GM21717 (cell line): Measurements from ENCODE around the gene MTHFD1.
A peak's percentile ranks its signal among the peaks of the same experiment; 100 is the strongest.
"Not testable (repeated sequence)": the region's sequence is repeated elsewhere in the genome, so short reads cannot be mapped to it uniquely, and the experiment has no call there.

Experiments
- ATAC-seq: cut with Tn5 transposase; IDR thresholded peaks from one replicate; pipeline ENCODE4 v1.9.1; 2021; ENCODE audit warnings: mild to moderate bottlenecking, moderate library complexity; ENCODE audit not compliant: unreplicated experiment

Gene MTHFD1

DNA sequence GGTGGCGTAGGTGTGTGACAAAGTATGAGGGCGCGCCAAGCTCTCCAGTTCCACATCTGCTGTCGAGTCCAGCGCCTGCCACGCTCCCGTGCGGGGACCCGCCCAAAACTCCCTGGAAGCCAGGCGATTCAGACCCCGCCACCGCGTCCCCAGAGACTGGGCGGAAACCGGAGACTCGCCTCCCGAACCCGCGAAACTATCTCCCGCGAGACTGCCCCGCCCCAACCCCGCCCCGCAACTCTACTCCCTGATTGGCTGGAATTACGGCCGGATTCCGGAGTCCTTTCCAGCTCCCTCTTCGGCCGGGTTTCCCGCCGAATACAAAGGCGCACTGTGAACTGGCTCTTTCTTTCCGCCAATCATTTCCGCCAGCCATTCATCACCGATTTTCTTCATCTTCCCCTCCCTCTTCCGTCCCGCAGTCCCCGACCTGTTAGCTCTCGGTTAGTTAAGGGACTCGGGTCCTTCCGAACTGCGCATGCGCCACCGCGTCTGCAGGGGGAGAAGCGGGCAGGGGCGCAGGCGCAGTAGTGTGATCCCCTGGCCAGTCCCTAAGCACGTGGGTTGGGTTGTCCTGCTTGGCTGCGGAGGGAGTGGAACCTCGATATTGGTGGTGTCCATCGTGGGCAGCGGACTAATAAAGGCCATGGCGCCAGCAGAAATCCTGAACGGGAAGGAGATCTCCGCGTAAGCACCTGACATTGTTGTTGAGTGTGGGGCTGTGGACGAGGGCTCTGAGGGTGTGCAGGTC is at the start of gene MTHFD1:
Gene MTHFD1, plus strand, starts transcription at position 572 of the 751 bp plus-strand sequence. Its CDS starts 75 bp downstream, at position 647.
- ATAC-seq = peak; percentile 79

DNA sequence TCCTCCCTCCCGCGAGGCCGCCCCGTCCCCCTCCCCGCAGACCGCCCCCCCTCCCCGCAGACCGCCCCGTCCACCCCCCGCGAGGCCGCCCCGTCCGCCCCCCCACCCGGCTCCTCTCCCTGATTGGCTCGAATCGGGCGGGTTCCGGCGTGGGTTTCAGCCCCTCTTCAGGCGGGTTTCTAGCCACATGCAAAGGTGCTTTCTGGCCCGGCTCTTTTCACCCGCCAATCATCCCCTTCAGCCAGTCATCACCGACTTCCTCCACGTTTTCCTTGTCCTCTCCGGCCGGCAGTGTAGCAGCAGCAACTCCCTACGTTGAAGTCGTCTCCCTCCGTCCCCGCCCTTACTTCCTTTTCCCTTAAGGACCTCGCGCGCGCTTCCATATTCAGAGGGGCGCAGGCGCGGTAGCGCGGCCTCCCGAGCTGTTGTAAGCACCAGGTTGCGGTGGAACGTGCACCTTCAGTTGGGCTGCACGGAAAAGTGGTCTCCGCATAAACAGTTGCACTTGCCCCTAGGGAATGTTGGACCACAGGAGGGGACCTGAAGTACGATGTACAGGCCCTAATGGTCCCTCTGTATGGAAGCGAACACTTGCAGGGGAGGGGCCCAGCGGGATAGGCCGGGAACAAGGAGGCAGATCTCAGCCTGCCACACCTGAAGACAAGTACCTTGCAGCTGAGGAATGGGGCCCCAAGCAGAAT is 49.4 kb upstream of the MTHFD1 start:
- peak; percentile 89 for ATAC-seq

DNA sequence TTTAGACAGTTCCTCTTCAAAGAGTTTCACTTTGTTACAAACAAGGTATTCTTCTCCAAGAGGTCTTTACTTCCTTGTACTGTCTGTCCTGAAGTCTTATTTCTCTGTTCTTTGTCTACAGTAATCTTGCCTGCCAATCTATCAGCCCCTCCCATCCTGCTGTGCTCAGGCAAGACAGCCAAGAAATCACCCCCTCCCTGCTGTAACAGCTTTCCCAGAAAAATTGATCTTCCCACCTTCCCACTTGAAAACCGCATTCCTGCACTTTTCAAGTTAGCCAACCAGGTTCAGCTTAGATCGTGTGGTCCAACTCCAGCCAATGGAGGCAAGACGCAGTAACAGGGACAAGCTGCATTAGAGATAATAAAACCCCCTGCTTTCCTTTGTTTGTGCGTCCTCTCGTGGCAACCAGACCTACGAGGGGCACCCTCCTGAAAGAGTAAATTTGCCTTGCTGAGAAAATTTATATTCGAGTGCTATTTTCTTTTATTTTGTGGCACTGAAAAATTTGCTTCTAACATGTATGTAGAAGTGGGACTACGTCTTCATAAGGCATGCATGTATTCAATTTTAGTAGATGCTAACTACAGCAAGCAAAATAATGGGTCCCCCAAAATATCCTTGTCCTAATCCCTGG is 47.5 kb upstream of the MTHFD1 start:
- ATAC-seq = no peak

DNA sequence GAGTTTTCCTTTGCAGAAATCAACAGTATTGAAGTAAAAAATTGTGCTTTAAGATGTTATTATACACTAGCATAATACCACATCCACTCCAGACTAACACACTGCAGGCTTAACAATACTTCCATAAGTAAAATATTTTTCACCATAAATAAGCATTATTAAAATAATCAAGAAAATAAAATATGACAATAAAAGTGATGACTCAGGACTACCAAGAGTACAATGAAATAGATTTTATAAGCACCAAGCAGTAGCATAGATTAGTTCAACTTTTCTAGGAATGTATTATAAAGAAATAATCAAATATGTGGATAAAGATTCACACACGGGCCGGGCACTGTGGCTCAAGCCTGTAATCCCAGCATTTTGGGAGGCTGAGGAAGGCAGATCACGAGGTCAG is 40.4 kb upstream of the MTHFD1 start:
- ATAC-seq = no peak

DNA sequence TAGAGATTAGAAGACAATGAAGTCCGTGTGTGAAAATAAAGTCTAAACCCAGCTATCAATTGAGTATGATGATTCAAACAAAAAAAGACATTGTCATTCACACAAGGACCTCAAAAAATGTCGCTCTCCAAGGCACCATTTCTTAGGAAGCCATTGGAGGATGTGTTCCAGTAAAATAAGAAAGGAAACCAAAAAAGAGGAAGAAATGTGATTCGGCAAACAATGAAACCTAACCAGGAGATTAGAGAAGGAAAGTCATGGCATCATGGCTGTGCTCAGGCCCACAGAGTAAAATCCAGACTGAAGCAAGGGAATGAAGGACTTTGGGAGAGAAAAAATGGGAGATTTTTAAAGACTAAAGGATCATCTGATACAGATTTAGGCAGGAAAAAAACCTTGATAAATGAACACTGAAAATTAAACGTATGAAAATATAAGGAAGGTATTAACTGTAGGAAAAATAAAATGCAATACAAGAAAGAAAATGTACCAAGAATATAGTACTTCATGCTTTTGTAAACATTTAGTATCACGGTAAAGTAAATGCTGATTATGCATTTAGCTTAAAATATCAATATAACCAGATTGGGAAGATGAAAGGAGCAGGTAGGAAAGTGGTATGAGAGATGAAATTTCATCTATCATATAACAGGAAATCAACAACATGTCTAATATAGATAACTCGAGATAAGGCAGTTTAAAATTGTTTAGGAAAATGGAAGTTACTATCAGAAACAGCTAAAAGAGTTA is 38.2 kb upstream of the MTHFD1 start:
- ATAC-seq = no peak

DNA sequence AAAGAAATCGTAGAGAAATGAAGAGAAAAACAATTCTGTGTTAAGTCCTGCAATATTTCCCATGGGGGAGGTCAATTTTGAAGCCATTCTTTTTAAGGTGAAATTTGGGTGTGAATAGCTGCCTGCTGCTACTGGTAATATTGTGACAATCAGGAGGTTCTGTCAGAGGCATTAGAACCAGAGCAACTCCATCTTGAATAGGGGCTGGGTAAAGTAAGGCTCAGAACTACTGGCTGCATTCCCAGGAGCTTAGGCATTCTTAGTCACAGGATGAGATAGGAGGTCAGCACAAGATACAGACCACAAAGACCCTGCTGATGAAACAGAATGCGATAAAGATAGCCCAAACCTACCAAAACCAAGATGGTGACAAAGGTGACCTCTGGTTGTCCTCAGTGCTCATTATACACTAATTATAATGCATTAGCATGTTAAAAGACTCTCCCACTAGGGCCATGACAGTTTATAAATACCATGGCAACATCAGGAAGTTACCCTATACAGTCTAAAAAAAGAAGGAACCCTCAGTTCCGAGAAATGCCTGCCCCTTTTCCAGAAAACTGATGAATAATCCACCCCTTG is 24.8 kb upstream of the MTHFD1 start:
- no peak for ATAC-seq

DNA sequence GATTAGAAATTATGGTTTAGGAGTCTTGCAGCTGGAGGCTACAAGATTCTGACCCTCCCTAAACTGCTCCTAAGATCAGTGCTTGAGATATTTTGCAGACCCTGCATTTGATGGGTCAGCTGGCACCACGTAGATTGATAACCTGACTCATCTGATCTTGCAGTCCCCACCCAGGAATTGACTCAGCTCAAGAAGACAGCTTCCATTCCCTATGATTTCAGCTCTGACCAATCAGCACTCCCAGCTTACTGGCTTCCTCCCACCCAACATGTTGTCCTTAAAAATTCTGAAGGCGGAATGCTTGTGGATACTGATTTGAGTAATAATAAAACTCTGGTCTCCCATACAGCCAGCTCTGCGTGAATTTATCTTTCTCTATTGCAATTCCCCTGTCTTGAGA is 23.2 kb upstream of the MTHFD1 start:
- no peak for ATAC-seq

DNA sequence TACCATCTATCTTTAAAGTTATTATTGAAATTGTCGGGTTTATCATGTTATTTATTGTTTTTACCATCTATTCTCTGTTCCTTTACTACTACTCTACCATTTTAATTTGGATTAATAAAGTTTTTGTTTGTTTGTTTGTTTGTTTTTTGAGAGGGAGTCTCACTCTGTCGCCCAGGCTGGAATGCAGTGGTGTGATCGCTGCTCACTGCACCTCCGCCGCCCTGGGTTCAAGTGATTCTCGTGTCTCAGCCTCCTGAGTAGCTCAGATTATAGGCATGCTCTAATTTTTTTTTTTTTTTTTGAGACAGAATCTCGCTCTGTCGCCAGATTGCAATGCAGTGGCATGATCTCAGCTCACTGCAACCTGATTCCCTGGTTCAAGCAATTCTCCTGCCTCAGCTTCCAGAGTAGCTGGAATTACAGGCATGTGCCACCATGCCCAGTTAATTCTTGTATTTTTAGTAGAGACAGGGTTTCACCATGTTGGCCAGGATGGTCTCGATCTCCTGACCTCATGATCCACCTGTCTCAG is 22.7 kb upstream of the MTHFD1 start:
- not testable (repeated sequence) for ATAC-seq

DNA sequence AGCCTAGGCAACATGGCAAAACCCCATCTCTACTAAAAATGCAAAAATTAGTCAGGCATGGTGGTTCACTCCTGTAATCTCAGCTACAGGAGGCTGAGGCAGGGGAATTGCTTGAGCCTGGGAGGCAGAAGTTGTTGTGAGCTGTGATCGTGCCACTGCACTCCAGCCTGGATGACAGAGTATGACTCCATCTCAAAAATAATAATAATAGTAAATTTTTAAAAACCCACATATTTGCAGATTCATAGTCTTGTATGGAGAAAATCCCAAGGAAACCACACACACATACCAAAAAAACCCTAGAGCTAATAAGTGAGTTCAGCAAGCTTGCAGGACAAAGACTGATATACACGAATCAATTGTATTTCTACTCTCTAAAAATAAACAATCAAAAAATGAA is 19.0 kb upstream of the MTHFD1 start:
- no peak for ATAC-seq

DNA sequence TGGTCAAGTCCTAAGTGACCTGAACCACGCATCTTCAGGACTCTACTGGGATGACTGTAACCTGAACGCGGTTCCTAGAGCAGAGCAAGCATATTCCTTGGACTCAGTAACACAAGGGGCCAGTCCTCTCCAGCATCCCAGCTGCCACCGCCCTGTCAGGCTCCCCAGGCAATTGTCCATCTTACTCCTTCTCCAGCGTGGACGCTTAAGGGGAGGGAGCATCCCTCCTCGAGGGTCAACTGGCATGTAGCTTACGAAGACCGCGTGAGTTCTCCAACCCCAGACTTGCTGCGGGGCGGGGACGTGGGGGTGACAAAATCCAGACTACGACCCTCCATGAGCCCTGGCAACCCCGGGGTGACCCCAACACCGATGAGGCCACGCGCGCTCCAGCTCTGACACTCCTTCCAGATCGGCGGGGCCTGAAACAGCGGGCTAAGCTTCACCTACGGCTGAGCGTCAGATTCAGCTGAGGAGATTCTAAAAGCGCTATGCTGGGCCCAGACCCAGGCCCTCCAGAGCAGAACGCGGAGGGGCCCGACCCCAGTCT is 846 bp upstream of the MTHFD1 start:
- no peak for ATAC-seq

DNA sequence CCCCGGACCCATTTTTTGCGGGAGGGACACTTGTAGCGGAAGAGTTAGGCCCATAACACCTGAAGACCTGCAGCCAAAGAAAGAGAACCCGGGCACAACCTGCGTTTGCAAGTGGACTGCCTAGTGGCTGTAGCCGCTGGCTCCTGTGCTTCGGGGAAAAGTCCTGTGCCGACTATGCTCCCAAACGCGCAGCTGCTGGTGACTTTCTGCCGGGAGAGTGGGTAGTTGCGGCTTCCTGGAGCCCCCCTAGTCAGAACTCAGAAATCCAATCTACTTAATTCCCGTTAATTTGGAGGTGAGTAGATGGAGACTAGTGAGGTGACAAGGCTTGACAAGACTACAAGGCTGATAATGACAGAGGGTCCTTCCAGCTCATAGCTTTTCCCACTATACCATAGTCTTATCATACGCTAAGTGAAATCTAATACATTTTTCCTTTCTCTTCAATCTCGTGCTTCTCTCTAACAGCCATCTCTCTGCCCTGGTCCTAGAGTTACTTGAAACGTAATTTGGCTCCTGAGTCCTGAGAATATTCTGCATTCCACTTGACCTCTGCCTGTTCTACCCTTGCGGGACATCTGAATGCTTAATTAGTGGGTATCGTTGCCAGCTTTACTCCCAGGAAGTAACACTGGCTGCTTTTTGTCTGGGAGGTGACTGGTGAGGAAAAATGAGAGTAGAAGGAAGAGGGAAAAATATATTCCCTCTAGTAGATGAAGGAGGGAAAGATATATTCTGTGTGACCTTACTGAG is 556 bp downstream of the MTHFD1 start:
- ATAC-seq = no peak

DNA sequence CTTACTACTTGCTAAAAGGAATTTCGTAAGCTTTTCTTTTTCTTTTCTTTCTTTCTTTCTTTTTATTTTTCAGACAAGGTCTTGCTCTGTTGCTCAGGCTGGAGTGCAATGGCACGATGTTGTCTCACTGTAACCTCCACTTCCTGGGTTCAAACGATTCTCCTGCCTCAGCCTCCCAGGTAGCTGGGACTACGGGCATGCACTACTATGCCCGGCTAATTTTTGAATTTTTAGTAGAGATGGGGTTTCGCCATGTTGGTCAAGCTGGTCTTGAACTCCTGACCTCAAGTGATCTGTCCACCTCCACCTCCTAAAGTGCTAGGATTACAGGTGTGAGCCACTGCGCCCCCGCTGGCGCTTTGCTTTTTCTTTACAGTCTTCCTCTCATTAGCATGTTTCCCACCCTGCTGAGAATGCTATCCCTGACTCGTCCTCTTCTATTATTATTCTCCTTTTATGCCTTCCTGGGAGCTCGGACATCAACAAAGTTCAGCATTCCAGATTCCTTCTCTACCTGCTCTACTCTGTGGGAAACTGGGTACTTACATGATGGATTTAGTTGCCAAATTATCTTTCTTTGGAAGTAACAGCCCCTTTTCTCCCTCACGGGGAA is 3.1 kb downstream of the MTHFD1 start:
- ATAC-seq = no peak

DNA sequence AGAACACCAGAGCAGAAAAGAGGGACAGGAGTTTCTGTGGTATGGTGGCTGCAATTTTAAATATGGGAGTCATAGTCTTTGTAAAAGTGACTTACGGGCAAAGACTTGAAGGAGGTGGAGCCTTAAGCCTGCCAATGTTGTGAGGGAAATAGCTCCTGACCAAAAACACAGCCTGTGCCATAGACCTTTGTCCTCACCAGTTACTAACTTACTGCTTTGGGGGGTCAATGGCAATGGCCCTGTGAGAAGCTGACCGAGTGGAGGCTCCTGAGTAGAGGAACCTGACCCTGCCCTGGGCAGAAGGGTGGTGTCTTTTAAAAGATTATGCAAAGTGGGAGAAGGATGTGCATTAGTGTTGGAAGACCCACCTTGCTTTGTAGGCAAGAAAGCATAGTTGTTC is 3.8 kb downstream of the MTHFD1 start:
- ATAC-seq = no peak

DNA sequence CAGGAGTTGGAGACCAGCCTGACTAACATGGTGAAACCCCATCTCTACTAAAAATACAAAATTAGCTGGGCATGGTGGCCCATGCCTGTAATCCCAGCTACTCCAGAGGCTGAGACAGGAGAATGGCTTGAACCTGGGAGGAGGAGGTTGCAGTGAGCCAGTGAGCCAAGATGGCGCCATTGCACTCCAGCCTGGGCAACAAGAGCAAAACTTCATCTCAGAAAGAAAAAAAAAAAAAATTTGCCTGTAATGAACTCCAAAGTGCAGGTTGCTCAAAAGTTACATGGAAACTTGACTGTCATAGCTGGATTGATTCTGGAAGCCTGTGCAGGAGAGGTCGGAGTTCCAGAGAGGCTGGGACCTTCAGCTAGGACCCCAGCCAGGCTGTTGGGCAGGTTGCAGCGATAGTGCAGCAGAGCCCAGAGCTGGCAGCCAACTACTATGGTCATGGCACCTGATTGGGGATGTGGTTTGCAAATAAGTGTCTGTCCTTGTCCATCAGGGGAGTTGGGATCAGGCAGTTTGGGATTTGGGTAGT is 5.1 kb downstream of the MTHFD1 start:
- not testable (repeated sequence) for ATAC-seq

DNA sequence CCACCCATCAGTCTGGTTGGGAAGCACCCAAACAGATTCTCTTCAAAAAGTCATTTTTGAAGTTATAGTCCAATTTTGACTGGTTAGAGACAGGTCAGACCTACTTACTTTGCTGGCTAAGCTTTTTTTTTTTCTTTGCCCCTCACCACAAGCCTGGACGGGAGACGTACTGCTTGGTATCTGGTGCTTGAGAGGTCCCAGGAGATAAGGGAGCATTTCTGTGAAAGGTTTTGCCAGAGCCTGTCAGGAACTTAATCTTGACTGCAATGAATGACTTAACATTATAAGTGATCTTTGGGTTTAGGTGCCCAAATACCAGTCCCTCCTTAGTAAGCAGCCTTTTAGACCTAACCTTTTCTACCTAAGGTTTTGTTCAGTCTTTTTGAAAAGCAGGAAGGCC is 6.3 kb downstream of the MTHFD1 start:
- ATAC-seq = no peak

DNA sequence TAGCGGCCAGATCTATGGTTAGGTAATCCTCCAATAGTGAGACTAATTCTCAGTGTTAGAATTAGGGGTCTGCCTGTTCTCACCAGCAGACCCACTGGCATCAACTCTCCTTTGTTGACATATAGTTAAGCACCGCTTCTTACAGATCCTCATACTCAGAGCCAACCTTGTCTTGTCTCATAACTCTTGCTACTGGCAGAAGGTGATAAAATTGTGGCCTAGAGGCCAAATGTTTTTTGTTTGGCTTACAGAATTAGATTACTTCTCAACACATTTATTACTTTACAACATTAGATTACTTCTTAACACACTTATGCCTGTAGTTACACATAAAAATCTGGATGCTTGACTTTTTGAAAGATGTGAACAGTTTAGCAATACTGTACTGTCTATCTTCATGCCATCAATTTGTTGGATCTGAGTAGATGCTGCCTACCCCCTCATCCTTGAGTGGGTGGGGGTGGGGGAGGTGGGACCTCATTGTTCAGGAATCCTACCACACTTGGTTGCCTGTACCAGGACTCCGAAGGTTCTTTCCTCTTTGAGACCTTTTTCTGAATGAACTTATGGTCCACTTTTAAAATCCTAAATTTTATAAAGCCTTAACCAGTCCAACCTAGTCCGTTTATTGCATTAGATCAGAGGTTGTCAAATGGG is 7.0 kb downstream of the MTHFD1 start:
- no peak for ATAC-seq

DNA sequence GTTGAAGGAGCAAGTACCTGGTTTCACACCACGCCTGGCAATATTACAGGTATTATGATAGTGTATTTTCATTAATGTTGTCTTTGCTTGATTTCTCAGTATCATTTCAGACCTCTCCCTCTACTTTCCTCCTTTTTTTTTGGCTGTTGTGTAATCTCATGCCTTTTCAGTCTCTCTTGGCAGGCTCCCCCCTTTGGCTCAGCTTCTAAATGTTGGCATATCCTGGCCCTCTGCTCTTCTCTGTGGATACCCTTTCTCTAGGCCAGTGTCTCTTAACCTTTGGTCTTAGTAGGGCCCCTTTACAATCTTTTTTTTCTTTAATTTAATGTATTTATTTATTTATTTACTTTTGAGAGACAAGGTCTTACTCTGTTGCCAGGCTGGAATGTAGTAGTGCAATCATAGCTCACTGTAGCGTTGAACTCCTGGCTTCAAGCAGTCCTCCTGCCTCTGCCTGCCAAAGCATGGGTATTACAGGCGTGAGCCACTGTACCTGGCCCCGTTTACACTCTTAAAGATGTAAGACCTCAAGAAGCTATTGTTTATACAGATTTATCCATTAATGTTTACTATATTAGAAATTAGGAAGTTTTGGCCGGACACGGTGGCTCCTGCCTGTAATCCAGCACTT is 12.8 kb downstream of the MTHFD1 start:
- no peak for ATAC-seq

DNA sequence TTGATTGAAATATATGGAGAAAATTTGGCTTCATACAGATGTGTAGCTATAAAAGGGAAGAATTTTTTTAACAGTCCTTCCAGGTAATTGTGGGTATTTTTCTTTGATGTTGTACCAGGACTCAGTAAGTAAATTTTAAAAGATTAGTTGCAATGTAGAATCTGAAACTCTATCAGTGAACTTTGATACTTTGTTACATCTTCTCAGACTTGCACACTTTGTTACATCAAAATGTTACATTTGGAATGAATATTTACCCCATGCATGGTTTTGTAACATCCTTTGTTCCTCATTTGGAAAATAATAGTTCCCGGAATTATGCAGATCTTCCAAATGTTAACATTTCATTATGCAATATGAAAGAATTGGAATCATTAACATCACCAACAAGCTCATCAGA is 13.8 kb downstream of the MTHFD1 start:
- ATAC-seq = no peak
